Epithelial cell of esophagus (primary cell): Measurements from ENCODE around the gene AAK1.
"Not testable (repeated sequence)": the region's sequence is repeated elsewhere in the genome, so short reads cannot be mapped to it uniquely, and the experiment has no call there.

Experiments used
- DNase-seq: peaks from one replicate; pipeline ENCODE4 v3.0.0; 2010; ENCODE audit warnings: low read depth
- H3K4me3 ChIP-seq: 2 replicates; pipeline ENCODE4 v1.5.1; 2011; ENCODE audit warnings: mild to moderate bottlenecking, low read length, control low read depth
- TF ChIP-seq, protein P1 (sequence below): IDR thresholded peaks from 2 replicates; pipeline ENCODE4 v1.5.1; 2011; ENCODE audit warnings: low read depth, mild to moderate bottlenecking, low read length, control low read depth, inconsistent platforms; ENCODE audit not compliant: insufficient read depth; ENCODE audit errors: missing control alignments

Gene AAK1

DNA sequence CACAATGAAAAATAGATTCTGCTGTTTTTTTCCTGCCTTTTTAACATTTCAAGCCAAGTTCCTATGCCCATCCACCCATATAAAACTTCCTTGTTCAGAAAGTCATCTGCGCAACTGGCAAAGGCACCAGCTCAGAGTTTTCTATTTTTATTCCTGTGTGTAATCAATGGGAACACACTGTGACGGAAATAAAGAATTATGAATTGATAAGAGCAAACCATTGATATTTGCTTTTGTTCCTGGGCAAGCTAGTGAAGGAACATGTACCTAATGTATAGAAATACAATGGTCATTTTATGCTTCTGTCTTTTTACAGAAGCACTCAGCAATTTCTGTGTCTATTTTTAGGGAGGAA is 30.8 kb upstream of the AAK1 start:
- no peak for DNase-seq
- TF ChIP-seq, protein P1, sequence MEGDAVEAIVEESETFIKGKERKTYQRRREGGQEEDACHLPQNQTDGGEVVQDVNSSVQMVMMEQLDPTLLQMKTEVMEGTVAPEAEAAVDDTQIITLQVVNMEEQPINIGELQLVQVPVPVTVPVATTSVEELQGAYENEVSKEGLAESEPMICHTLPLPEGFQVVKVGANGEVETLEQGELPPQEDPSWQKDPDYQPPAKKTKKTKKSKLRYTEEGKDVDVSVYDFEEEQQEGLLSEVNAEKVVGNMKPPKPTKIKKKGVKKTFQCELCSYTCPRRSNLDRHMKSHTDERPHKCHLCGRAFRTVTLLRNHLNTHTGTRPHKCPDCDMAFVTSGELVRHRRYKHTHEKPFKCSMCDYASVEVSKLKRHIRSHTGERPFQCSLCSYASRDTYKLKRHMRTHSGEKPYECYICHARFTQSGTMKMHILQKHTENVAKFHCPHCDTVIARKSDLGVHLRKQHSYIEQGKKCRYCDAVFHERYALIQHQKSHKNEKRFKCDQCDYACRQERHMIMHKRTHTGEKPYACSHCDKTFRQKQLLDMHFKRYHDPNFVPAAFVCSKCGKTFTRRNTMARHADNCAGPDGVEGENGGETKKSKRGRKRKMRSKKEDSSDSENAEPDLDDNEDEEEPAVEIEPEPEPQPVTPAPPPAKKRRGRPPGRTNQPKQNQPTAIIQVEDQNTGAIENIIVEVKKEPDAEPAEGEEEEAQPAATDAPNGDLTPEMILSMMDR = no peak

DNA sequence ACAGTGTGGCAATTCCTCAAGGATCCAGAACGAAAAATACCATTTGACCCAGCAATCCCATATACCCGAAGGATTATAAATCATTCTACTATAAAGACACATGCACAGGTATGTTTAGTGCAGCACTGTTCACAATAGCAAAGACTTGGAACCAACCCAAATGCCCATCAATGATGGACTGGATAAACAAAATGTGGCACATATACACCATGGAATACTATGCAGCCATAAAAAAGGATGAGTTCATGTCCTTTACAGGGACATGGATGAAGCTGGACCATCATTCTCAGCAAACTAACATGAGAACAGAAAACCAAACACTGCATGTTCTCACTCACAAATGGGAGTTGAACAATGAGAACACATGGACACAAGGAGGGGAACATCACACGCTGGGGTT is 29.6 kb upstream of the AAK1 start:
- not testable (repeated sequence) for H3K4me3 ChIP-seq, DNase-seq

More for the DNA sequence above, 30.8 kb upstream of the AAK1 start:
- no peak overlapping the region for H3K4me3 ChIP-seq

GRCh38 chr2:69669666-69670065 is 26.1 kb upstream of the AAK1 start:
- H3K4me3 ChIP-seq = no peak overlapping the region
- TF ChIP-seq, protein P1 = no peak
- no peak for DNase-seq

DNA sequence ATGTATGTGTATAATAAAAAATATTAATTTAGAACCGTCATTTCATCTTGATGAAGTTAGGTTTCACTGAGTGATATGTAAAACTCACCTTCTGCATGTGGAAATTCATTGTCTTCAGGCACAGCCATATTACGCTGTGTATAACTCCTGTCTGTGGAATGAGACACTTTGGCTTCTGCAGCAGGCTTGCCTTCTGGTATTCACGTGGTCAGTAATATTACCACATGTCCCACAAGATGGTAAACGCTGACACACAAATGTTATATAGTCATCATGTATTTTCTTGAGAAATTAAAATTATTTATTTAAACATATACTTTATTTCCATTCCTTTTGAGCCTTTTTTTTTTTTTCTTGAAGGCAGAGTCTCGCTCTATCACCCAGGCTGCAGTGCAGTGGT is 25.1 kb upstream of the AAK1 start:
- no peak overlapping the region for H3K4me3 ChIP-seq
- no peak for DNase-seq
- TF ChIP-seq, protein P1 = no peak

DNA sequence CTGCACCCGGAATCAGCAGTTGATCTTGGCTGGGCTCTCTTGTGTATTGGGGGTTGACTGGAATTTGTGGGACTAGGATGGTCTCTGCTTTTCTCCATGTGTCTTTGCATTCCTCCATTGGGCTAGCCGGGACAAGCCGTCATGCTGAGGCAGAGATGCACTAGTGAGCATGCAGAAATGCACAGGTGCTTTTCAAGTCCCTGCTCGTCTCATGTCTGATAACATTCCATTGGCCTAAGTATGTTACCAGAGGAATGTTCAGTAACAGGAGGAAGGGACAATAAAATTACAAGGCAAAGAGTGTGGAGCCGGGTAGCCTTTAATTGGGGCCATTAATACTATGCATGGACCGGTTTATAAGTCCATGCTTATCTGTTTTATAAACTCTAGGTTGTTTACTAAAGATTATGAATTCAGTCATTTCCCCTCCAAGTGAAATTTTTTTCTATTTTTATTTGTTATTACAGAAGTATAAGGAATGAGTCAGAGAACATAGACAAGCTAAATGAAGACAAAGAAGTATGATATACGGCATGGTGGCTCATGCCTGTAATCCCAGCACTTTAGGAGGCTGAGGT is 24.4 kb upstream of the AAK1 start:
- TF ChIP-seq, protein P1 = no peak
- peak; percentile 96 for DNase-seq
- H3K4me3 ChIP-seq = no peak overlapping the region

GRCh38 chr2:69665152-69665551 is 21.6 kb upstream of the AAK1 start:
- H3K4me3 ChIP-seq = no peak overlapping the region
- TF ChIP-seq, protein P1 = no peak
- no peak for DNase-seq

- no peak for DNase-seq
- TF ChIP-seq, protein P1 = no peak
- no peak overlapping the region for H3K4me3 ChIP-seq
These were observed 20.3 kb upstream of the AAK1 start for GRCh38 chr2:69663860-69664259.

- not testable (repeated sequence) for H3K4me3 ChIP-seq, DNase-seq
These were observed 19.0 kb upstream of the AAK1 start for GRCh38 chr2:69662547-69662946.
